ENCODE data around the gene ABHD2.

Gene ABHD2

GRCh38 chr15:89209057-89209456 is 120.8 kb downstream of the ABHD2 start:
- TF ChIP-seq ZNF561 (tag by site-specific recombination; IDR thresholded peaks at IDR 0.05; ENCODE audit: borderline replicate concordance) = no peak
- TF ChIP-seq FEZF1 (tag by site-specific recombination; IDR thresholded peaks at IDR 0.05) = no peak
- TF ChIP-seq ATF2 (tag by site-specific recombination; IDR thresholded peaks at IDR 0.05; ENCODE audit: low read depth) = no peak
- no peak for TF ChIP-seq ZNF664 (tag by site-specific recombination; IDR thresholded peaks at IDR 0.05)
- no peak for TF ChIP-seq SP3 (tag by site-specific recombination; IDR thresholded peaks at IDR 0.05)
- TF ChIP-seq REPIN1 (tag by site-specific recombination; IDR thresholded peaks at IDR 0.05; ENCODE audit: low read depth) = no peak
- TF ChIP-seq ZNF639 (tag by site-specific recombination; IDR thresholded peaks at IDR 0.05) = no peak
- TF ChIP-seq ZSCAN18 (tag by site-specific recombination; IDR thresholded peaks at IDR 0.05) = no peak
- TF ChIP-seq ZIC2 (tag by site-specific recombination; IDR thresholded peaks at IDR 0.05) = no peak
- TF ChIP-seq MZF1 (tag by site-specific recombination; IDR thresholded peaks at IDR 0.05; ENCODE audit: borderline replicate concordance) = no peak
- TF ChIP-seq PRDM10 (tag by site-specific recombination; IDR thresholded peaks at IDR 0.05) = no peak
- TF ChIP-seq ZNF398 (tag by site-specific recombination; IDR thresholded peaks at IDR 0.05) = no peak
- no peak for TF ChIP-seq ZNF211 (tag by site-specific recombination; IDR thresholded peaks at IDR 0.05; ENCODE audit: low read depth)
- no peak for TF ChIP-seq ZNF23 (tag by site-specific recombination; IDR thresholded peaks at IDR 0.05; ENCODE audit: borderline replicate concordance)
- no peaks in the 10 kb centered on the region for H3K4me1 ChIP-seq (ENCODE audit: control insufficient read depth, insufficient read depth, low read length)
- no peak overlapping the region for H3K27ac ChIP-seq (ENCODE audit: extremely low read depth, low read depth, low read length)
- ChIA-PET CTCF (interaction anchor here (0.6 to 1.9 kb wide), 7 partner anchors 10 to 196 kb away, joined by 3 to 11 read pairs (median 3); partner anchors contain the start of gene FANCI), POLR2A (no interaction called here)
- H3K36me3 ChIP-seq (ENCODE audit: control insufficient read depth in 2 of 2, insufficient read depth in 1 of 2, low read length in 2 of 2) = no peaks in the 10 kb centered on the region
- no peaks in the 10 kb centered on the region for H3K9me3 ChIP-seq (ENCODE audit: control insufficient read depth, insufficient read depth, low read depth, low read length)
- H3K4me3 ChIP-seq (ENCODE audit: low read depth, low read length) = no peak overlapping the region

- POLR2A ChIA-PET = interaction anchor here (0.8 kb wide), 1 partner anchor 41 kb away, joined by 4 read pairs; no protein-coding TSS in a partner anchor
- TF ChIP-seq ZNF341 (tag by site-specific recombination; IDR thresholded peaks at IDR 0.05; ENCODE audit: low read depth) = no peak
- TF ChIP-seq BCL6B (tag by site-specific recombination; IDR thresholded peaks at IDR 0.05) = no peak
- TF ChIP-seq ZNF580 (tag by site-specific recombination; IDR thresholded peaks at IDR 0.05) = no peak
- TF ChIP-seq INSM2 (tag by site-specific recombination; IDR thresholded peaks at IDR 0.05) = no peak
- TF ChIP-seq ZNF610 (tag by site-specific recombination; IDR thresholded peaks at IDR 0.05; ENCODE audit: borderline replicate concordance) = no peak
- no peak for TF ChIP-seq GLIS1 (tag by site-specific recombination; IDR thresholded peaks at IDR 0.05)
- TF ChIP-seq ZNF114 (tag by site-specific recombination; IDR thresholded peaks at IDR 0.05) = no peak
- CTCF ChIA-PET = no interaction called here
- H3K4me3 ChIP-seq (ENCODE audit: low read depth, low read length) = no peak overlapping the region
- no peaks in the 10 kb centered on the region for H3K4me1 ChIP-seq (ENCODE audit: control insufficient read depth, insufficient read depth, low read length)
- no peaks in the 10 kb centered on the region for H3K9me3 ChIP-seq (ENCODE audit: control insufficient read depth, insufficient read depth, low read depth, low read length)
- H3K36me3 ChIP-seq (ENCODE audit: control insufficient read depth in 2 of 2, insufficient read depth in 1 of 2, low read length in 2 of 2) = no peaks in the 10 kb centered on the region
- H3K27ac ChIP-seq (ENCODE audit: extremely low read depth, low read depth, low read length) = no peak overlapping the region
These were observed 123.5 kb downstream of the ABHD2 start for GRCh38 chr15:89211678-89212170.

All from HEK293 (cell line).